Measurements from ENCODE around the gene ZNF579.

Gene ZNF579

DNA sequence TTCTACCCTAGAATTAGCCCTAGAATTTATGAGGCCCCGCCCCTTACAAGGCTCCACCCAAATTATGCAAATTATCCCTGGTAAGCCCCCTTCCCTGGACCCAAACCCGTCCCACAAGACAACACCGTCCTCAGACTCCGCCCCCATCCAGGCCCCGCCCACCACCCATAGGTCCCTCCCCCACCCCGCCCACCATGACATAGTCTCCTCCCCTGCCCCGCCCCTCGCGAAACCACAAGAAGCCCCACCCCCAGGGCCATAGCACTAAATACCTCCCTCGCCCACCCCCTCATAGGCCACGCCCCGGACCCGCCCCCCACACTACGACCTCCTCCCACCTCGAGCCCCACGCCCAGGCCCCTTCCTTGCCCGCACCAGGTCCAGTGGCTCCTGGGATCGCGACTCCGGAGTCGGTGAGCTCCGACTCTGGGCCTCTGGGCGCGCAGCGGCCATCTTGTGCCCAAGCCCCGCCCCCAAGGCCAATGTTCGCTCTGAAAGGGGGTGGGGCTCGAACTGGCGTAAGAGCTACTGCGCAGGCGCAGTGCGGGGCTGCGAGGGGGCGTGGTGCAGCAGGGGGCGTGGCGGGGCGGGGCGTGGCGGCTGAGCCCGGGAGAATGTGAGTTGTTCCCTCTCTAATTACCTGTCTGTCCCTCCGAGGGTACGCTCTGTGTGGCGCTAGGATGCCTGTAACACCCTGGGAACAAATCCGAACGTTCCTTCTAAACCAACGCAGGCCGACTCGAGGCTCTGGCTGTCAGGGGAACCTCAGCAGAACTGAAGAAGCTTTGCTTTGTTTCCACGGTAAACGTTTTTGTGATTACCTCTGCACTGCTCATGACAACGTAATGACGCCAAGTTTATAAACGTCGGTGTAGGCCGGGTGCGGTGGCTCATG, 43.7 kb upstream of the ZNF579 start, which contains the start of gene ZNF784:
ZNF784 (minus strand) TSS at position 458 of the 895 bp plus-strand sequence; CDS start at position 453, 5 bp downstream.
- ATAC-seq, result peak; percentile 75
- TF ChIP-seq ZNF565 (CRISPR knock-in tag; conservative IDR thresholded peaks at IDR 0.05; ENCODE audit: low read depth), result no peak
- no peak for TF ChIP-seq ISL1 (CRISPR knock-in tag; IDR thresholded peaks at IDR 0.05)
- TF ChIP-seq BACH2 (CRISPR knock-in tag; IDR thresholded peaks at IDR 0.05; ENCODE audit: borderline replicate concordance), result no peak
- TF ChIP-seq ZNF8 (CRISPR knock-in tag; IDR thresholded peaks at IDR 0.05), result no peak
- no peak for TF ChIP-seq ZNF70 (CRISPR knock-in tag; IDR thresholded peaks at IDR 0.05)
- no peak for TF ChIP-seq SNAI2 (CRISPR knock-in tag; IDR thresholded peaks at IDR 0.05)

DNA sequence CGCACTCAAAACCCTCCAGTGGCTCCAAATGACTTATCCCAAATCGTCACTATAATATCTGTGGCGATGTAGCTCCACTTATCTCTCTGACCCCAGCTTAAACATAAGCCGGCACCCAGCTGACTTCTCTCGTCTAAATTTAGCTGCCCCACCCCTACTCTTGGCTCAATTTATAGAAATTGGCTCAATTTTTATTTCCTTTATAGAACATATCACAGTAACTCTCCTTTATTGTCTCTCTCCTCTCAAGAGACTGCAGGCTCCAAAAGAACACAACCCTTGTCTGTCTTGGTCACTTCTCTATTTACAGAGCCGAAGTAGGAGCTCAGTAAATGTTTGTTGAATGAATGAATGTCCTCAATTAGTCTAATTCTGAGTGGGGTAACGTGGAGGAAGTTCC, 42.9 kb upstream of the ZNF579 start:
- TF ChIP-seq ZFP30 (CRISPR knock-in tag; IDR thresholded peaks at IDR 0.05), result no peak
- TF ChIP-seq GLIS3 (CRISPR knock-in tag; IDR thresholded peaks at IDR 0.05), result no peak
- no peak for TF ChIP-seq PPARA (CRISPR knock-in tag; IDR thresholded peaks at IDR 0.05; ENCODE audit: borderline replicate concordance)
- TF ChIP-seq, protein P1, sequence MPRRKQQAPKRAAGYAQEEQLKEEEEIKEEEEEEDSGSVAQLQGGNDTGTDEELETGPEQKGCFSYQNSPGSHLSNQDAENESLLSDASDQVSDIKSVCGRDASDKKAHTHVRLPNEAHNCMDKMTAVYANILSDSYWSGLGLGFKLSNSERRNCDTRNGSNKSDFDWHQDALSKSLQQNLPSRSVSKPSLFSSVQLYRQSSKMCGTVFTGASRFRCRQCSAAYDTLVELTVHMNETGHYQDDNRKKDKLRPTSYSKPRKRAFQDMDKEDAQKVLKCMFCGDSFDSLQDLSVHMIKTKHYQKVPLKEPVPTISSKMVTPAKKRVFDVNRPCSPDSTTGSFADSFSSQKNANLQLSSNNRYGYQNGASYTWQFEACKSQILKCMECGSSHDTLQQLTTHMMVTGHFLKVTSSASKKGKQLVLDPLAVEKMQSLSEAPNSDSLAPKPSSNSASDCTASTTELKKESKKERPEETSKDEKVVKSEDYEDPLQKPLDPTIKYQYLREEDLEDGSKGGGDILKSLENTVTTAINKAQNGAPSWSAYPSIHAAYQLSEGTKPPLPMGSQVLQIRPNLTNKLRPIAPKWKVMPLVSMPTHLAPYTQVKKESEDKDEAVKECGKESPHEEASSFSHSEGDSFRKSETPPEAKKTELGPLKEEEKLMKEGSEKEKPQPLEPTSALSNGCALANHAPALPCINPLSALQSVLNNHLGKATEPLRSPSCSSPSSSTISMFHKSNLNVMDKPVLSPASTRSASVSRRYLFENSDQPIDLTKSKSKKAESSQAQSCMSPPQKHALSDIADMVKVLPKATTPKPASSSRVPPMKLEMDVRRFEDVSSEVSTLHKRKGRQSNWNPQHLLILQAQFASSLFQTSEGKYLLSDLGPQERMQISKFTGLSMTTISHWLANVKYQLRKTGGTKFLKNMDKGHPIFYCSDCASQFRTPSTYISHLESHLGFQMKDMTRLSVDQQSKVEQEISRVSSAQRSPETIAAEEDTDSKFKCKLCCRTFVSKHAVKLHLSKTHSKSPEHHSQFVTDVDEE (CRISPR knock-in tag; IDR thresholded peaks at IDR 0.05), result no peak
- no peak for TF ChIP-seq TCF4 (CRISPR knock-in tag; IDR thresholded peaks at IDR 0.05; ENCODE audit: borderline replicate concordance)
- no peak for TF ChIP-seq TOX (CRISPR knock-in tag; IDR thresholded peaks at IDR 0.05; ENCODE audit: borderline replicate concordance)
- TF ChIP-seq, protein P2, sequence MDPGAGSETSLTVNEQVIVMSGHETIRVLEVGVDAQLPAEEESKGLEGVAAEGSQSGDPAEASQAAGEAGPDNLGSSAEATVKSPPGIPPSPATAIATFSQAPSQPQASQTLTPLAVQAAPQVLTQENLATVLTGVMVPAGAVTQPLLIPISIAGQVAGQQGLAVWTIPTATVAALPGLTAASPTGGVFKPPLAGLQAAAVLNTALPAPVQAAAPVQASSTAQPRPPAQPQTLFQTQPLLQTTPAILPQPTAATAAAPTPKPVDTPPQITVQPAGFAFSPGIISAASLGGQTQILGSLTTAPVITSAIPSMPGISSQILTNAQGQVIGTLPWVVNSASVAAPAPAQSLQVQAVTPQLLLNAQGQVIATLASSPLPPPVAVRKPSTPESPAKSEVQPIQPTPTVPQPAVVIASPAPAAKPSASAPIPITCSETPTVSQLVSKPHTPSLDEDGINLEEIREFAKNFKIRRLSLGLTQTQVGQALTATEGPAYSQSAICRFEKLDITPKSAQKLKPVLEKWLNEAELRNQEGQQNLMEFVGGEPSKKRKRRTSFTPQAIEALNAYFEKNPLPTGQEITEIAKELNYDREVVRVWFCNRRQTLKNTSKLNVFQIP (CRISPR knock-in tag; IDR thresholded peaks at IDR 0.05; ENCODE audit: borderline replicate concordance, low read depth), result no peak
- TF ChIP-seq ESRRG (CRISPR knock-in tag; IDR thresholded peaks at IDR 0.05), result no peak
- TF ChIP-seq, protein P3, sequence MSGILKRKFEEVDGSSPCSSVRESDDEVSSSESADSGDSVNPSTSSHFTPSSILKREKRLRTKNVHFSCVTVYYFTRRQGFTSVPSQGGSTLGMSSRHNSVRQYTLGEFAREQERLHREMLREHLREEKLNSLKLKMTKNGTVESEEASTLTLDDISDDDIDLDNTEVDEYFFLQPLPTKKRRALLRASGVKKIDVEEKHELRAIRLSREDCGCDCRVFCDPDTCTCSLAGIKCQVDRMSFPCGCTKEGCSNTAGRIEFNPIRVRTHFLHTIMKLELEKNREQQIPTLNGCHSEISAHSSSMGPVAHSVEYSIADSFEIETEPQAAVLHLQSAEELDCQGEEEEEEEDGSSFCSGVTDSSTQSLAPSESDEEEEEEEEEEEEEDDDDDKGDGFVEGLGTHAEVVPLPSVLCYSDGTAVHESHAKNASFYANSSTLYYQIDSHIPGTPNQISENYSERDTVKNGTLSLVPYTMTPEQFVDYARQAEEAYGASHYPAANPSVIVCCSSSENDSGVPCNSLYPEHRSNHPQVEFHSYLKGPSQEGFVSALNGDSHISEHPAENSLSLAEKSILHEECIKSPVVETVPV (CRISPR knock-in tag; IDR thresholded peaks at IDR 0.05), result no peak
- no peak for TF ChIP-seq ZNF565 (CRISPR knock-in tag; conservative IDR thresholded peaks at IDR 0.05; ENCODE audit: low read depth)
- TF ChIP-seq RARB (CRISPR knock-in tag; IDR thresholded peaks at IDR 0.05), result no peak
- ATAC-seq, result no peak

DNA sequence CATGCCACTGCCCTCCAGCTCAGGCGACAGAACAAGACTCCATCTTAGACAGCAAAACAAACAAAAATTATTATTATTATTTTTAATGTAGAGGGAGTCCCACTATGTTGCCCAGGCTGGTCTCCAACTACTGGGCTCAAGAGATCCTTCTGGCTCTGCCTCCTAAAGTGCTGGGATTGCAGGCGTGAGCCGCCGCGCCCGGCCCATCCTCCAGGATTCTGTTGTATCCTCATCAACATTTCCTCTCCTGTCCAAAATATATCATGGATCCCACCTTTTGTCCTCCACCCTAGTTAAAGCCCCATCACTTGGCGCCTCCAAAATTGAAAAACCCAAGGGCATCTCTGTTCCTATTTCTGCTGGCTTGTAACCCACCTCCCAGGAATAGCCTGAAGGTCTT, 42.5 kb upstream of the ZNF579 start:
- TF ChIP-seq OSR1 (CRISPR knock-in tag; IDR thresholded peaks at IDR 0.05) (no peak), ZFP3 (CRISPR knock-in tag; IDR thresholded peaks at IDR 0.05) (no peak), ARNTL (CRISPR knock-in tag; IDR thresholded peaks at IDR 0.05; ENCODE audit: borderline replicate concordance, low read depth) (no peak), TCF4 (CRISPR knock-in tag; IDR thresholded peaks at IDR 0.05; ENCODE audit: borderline replicate concordance) (no peak), TOX (CRISPR knock-in tag; IDR thresholded peaks at IDR 0.05; ENCODE audit: borderline replicate concordance) (no peak), ZNF565 (CRISPR knock-in tag; conservative IDR thresholded peaks at IDR 0.05; ENCODE audit: low read depth) (no peak), ESRRG (CRISPR knock-in tag; IDR thresholded peaks at IDR 0.05) (no peak)
- TF ChIP-seq, protein P4, sequence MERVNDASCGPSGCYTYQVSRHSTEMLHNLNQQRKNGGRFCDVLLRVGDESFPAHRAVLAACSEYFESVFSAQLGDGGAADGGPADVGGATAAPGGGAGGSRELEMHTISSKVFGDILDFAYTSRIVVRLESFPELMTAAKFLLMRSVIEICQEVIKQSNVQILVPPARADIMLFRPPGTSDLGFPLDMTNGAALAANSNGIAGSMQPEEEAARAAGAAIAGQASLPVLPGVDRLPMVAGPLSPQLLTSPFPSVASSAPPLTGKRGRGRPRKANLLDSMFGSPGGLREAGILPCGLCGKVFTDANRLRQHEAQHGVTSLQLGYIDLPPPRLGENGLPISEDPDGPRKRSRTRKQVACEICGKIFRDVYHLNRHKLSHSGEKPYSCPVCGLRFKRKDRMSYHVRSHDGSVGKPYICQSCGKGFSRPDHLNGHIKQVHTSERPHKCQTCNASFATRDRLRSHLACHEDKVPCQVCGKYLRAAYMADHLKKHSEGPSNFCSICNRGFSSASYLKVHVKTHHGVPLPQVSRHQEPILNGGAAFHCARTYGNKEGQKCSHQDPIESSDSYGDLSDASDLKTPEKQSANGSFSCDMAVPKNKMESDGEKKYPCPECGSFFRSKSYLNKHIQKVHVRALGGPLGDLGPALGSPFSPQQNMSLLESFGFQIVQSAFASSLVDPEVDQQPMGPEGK (CRISPR knock-in tag; IDR thresholded peaks at IDR 0.05; ENCODE audit: borderline replicate concordance), result no peak
- ATAC-seq, result no peak

Measured in SK-N-SH treated with all-trans-retinoic acid at 6 μM for 48 hours (cell line).